Mesenchymal stem cell (in vitro differentiated cells and primary cell): ENCODE results near the gene GNAO1.

Source experiments
- DNase-seq: peaks from one replicate; pipeline ENCODE4 v3.0.0-alpha.2; 2013
- H2AFZ ChIP-seq: one replicate; pipeline ENCODE4 v1.6.1; 2013; ENCODE audit warnings: low read depth, mild to moderate bottlenecking, control low read depth, inconsistent platforms, low read length, moderate library complexity
- H2AK5ac ChIP-seq: 2 replicates; pipeline ENCODE4 v1.6.1; 2013; ENCODE audit warnings: low read length, moderate library complexity, mild to moderate bottlenecking, inconsistent platforms; ENCODE audit not compliant: severe bottlenecking
- H2BK120ac ChIP-seq: one replicate; pipeline ENCODE4 v1.6.1; 2013; ENCODE audit warnings: low read depth, mild to moderate bottlenecking, inconsistent platforms, low read length, moderate library complexity
- H2BK12ac ChIP-seq, 2 experiments: one replicate each; pipeline ENCODE4 v1.6.1; 2013; ENCODE audit warnings: inconsistent platforms in 2 of 2, low read length in 2 of 2, mild to moderate bottlenecking in 2 of 2, moderate library complexity in 2 of 2, control low read depth in 1 of 2
- H2BK15ac ChIP-seq: one replicate; pipeline ENCODE4 v1.6.1; 2013; ENCODE audit warnings: mild to moderate bottlenecking, low read depth, inconsistent platforms; ENCODE audit not compliant: poor library complexity, severe bottlenecking
- H2BK5ac ChIP-seq: 2 replicates; pipeline ENCODE4 v1.6.1; 2013; ENCODE audit warnings: low read depth, mild to moderate bottlenecking, low read length, control low read depth, inconsistent platforms; ENCODE audit not compliant: poor library complexity, severe bottlenecking
- H3K14ac ChIP-seq, 2 experiments: one replicate each; pipeline ENCODE4 v1.6.1; 2013; ENCODE audit warnings: inconsistent platforms in 2 of 2, low read length in 2 of 2, control low read depth in 1 of 2, mild to moderate bottlenecking in 1 of 2, moderate library complexity in 1 of 2
- H3K18ac ChIP-seq, 2 experiments: one replicate each; pipeline ENCODE4 v1.6.1; 2013; ENCODE audit warnings: inconsistent platforms in 2 of 2, low read length in 2 of 2, control low read depth in 1 of 2, low read depth in 1 of 2, mild to moderate bottlenecking in 1 of 2
- H3K23ac ChIP-seq, 2 experiments: one replicate each; pipeline ENCODE4 v1.6.1; 2013; ENCODE audit warnings: inconsistent platforms in 2 of 2, low read length in 2 of 2, mild to moderate bottlenecking in 2 of 2, moderate library complexity in 2 of 2, control low read depth in 1 of 2
- H3K27ac ChIP-seq: 2 replicates; pipeline ENCODE4 v1.5.1; 2013; ENCODE audit warnings: mild to moderate bottlenecking, moderate library complexity, low read length, control low read depth, inconsistent platforms; ENCODE audit not compliant: poor library complexity, severe bottlenecking
- H3K27me3 ChIP-seq, 2 experiments: 2 replicates each; pipeline versions ENCODE4 v1.6.1 to v1.7.0; 2013; ENCODE audit warnings: low read length in 2 of 2, mild to moderate bottlenecking in 2 of 2, moderate library complexity in 2 of 2, control low read depth in 1 of 2, inconsistent platforms in 1 of 2; ENCODE audit not compliant: control insufficient read depth in 1 of 2, insufficient read depth in 1 of 2
- H3K36me3 ChIP-seq, 2 experiments: 2 replicates each; pipeline versions ENCODE4 v1.6.1 to v1.7.0; 2013; ENCODE audit warnings: low read length in 2 of 2, control low read depth in 1 of 2, inconsistent platforms in 1 of 2, low read depth in 1 of 2, mild to moderate bottlenecking in 1 of 2; ENCODE audit not compliant: insufficient read depth in 2 of 2, control insufficient read depth in 1 of 2
- H3K4ac ChIP-seq, 2 experiments: one replicate each; pipeline ENCODE4 v1.6.1; 2013; ENCODE audit warnings: inconsistent platforms in 2 of 2, low read length in 2 of 2, mild to moderate bottlenecking in 2 of 2, moderate library complexity in 2 of 2, control low read depth in 1 of 2, low read depth in 1 of 2
- H3K4me1 ChIP-seq: 2 replicates; pipeline ENCODE4 v1.6.1; 2013; ENCODE audit warnings: low read depth, low read length, control low read depth; ENCODE audit not compliant: control insufficient read depth, insufficient read depth
- H3K4me2 ChIP-seq: 2 replicates; pipeline ENCODE4 v1.6.1; 2013; ENCODE audit warnings: low read length, mild to moderate bottlenecking, inconsistent platforms; ENCODE audit not compliant: poor library complexity, severe bottlenecking
- H3K4me3 ChIP-seq, 2 experiments: 2 replicates each; pipeline versions ENCODE4 v1.5.1 to v1.7.0; 2013; ENCODE audit warnings: low read length in 2 of 2, mild to moderate bottlenecking in 2 of 2, control low read depth in 1 of 2, low read depth in 1 of 2; ENCODE audit not compliant: insufficient read depth in 1 of 2
- H3K79me1 ChIP-seq: replicated peaks from 2 replicates; pipeline ENCODE4 v1.6.1; 2013; ENCODE audit warnings: mild to moderate bottlenecking, control low read depth, low read length, inconsistent platforms; ENCODE audit not compliant: poor library complexity, severe bottlenecking
- H3K9ac ChIP-seq: 2 replicates; pipeline ENCODE4 v1.7.0; 2013; ENCODE audit warnings: mild to moderate bottlenecking, low read length, moderate library complexity
- H3K9me3 ChIP-seq: 2 replicates; pipeline ENCODE4 v1.7.0; 2013; ENCODE audit warnings: mild to moderate bottlenecking, low read length; ENCODE audit not compliant: control insufficient read depth
- H4K8ac ChIP-seq: one replicate; pipeline ENCODE4 v1.6.1; 2013; ENCODE audit warnings: inconsistent platforms, mild to moderate bottlenecking, low read length, moderate library complexity
- H4K91ac ChIP-seq: one replicate; pipeline ENCODE4 v1.6.1; 2013; ENCODE audit warnings: mild to moderate bottlenecking, low read length, inconsistent platforms
- WGBS: methylation state at CpG from one replicate; pipeline ENCODE4 v1.1.7; 2013; ENCODE audit warnings: mixed read lengths; 5-methylcytosine and 5-hydroxymethylcytosine counted together

The GNAO1 gene

GRCh38 chr16:56330476-56330875, 139.2 kb downstream of the GNAO1 start:
- H3K18ac ChIP-seq: no peak overlapping the region
- no peak overlapping the region for H3K4ac ChIP-seq
- H3K4me3 ChIP-seq: no peak overlapping the region
- no peak overlapping the region for H2AK5ac ChIP-seq
- H3K4me1 ChIP-seq: peaks cover 15% of the 10 kb centered on the region
- no peak overlapping the region for H2BK15ac ChIP-seq
- no peak overlapping the region for H3K27ac ChIP-seq
- no peak overlapping the region for H3K14ac ChIP-seq
- H3K4me2 ChIP-seq: no peak overlapping the region
- no peaks in the 10 kb centered on the region for H3K9me3 ChIP-seq
- no peak overlapping the region for H4K8ac ChIP-seq
- H3K9ac ChIP-seq: no peak overlapping the region
- no peaks in the 10 kb centered on the region for H3K36me3 ChIP-seq
- H2BK120ac ChIP-seq: no peak overlapping the region
- H2BK5ac ChIP-seq: no peak overlapping the region
- no peak overlapping the region for H2BK12ac ChIP-seq
- WGBS: 93% methylated on average over 4 of the region's 4 CpGs
- no peak overlapping the region for H2AFZ ChIP-seq
- H3K79me1 ChIP-seq: no peaks in the 10 kb centered on the region
- H3K27me3 ChIP-seq: no peaks in the 10 kb centered on the region
- H4K91ac ChIP-seq: no peak overlapping the region
- H3K23ac ChIP-seq: no peak overlapping the region
- DNase-seq: no peak

DNA sequence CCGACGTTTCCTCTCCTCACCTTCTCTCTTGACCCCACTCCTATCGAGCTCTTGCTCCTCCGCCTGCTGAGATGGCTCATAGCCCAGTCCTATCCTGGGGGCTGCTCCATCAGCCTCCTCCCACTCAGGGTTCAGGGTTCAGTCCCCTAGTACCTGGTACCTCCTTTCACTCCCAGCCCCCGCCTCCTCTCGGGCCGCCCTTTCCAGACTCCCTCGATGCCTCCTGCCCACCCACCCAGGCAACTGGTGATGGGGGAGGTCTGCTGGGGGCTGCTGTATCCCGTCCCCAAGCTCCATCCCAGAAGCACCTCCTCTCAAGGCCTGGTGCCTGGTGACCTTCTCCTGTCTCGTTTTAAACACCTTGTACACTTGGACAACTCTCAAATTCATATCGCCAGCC, 140.1 kb downstream of the GNAO1 start:
- Histone ChIP-seq H3K9ac (no peak overlapping the region), H2AFZ (no peak overlapping the region), H4K91ac (no peak overlapping the region), H3K79me1 (no peaks in the 10 kb centered on the region), H3K4me2 (no peak overlapping the region), H3K4ac (no peak overlapping the region), H4K8ac (no peak overlapping the region), H3K4me1 (peaks cover 16% of the 10 kb centered on the region), H3K23ac (no peak overlapping the region), H3K27me3 (no peaks in the 10 kb centered on the region), H3K36me3 (no peaks in the 10 kb centered on the region), H3K18ac (no peak overlapping the region), H3K14ac (no peak overlapping the region), H3K9me3 (no peaks in the 10 kb centered on the region), H3K27ac (no peak overlapping the region), H2AK5ac (no peak overlapping the region), H2BK15ac (no peak overlapping the region), H2BK5ac (no peak overlapping the region), H2BK12ac (no peak overlapping the region), H2BK120ac (no peak overlapping the region), H3K4me3 (no peak overlapping the region)
- 87% methylated on average over 11 of the region's 11 CpGs for WGBS
- no peak for DNase-seq

DNA sequence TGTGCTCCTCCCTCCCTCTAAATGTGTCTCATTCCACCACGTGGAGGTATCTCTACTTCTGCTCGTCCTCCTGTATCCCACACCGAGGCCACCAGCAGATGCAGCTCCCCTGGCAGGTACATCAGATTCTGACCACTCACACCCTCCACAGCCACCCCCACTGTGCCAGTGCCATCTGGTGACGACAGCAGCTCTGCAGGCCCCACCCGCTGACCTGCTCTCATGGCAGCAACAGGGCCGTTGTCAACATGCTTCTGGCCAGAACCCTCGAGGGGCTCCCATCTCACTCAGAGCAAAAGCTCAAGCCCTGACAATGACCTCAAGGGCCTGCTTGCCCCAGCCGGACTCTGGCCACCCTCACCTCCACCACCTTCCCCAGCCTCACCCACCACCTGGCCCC, 140.6 kb downstream of the GNAO1 start:
- no peak overlapping the region for H2BK15ac ChIP-seq
- H3K4ac ChIP-seq: no peak overlapping the region
- no peak overlapping the region for H4K8ac ChIP-seq
- no peak overlapping the region for H2AK5ac ChIP-seq
- H3K9me3 ChIP-seq: no peaks in the 10 kb centered on the region
- H3K27ac ChIP-seq: no peak overlapping the region
- no peak overlapping the region for H2BK120ac ChIP-seq
- no peak overlapping the region for H3K4me3 ChIP-seq
- peaks cover 16% of the 10 kb centered on the region for H3K4me1 ChIP-seq
- 83% methylated on average over 8 of the region's 8 CpGs for WGBS
- H3K79me1 ChIP-seq: no peaks in the 10 kb centered on the region
- no peak overlapping the region for H2AFZ ChIP-seq
- H4K91ac ChIP-seq: no peak overlapping the region
- H3K36me3 ChIP-seq: no peaks in the 10 kb centered on the region
- no peak overlapping the region for H3K14ac ChIP-seq
- no peak overlapping the region for H2BK12ac ChIP-seq
- no peak overlapping the region for H3K18ac ChIP-seq
- no peak overlapping the region for H3K23ac ChIP-seq
- H3K4me2 ChIP-seq: no peak overlapping the region
- no peaks in the 10 kb centered on the region for H3K27me3 ChIP-seq
- no peak overlapping the region for H2BK5ac ChIP-seq
- no peak for DNase-seq
- no peak overlapping the region for H3K9ac ChIP-seq

GRCh38 chr16:56332464-56333079, 141.3 kb downstream of the GNAO1 start:
- 43% methylated on average over 10 of the region's 16 CpGs for WGBS

More at GRCh38 chr16:56332464-56333079, 141.3 kb downstream of the GNAO1 start:
- H2AK5ac ChIP-seq: no peak overlapping the region
- H3K4ac ChIP-seq: no peak overlapping the region
- H3K79me1 ChIP-seq: no peaks in the 10 kb centered on the region
- H2BK15ac ChIP-seq: peak overlapping the region; percentile 26
- no peaks in the 10 kb centered on the region for H3K9me3 ChIP-seq
- H3K4me1 ChIP-seq: peaks cover 16% of the 10 kb centered on the region
- peak; percentile 74 for DNase-seq
- H3K27ac ChIP-seq: no peak overlapping the region
- no peak overlapping the region for H4K91ac ChIP-seq
- no peak overlapping the region for H3K23ac ChIP-seq
- peak overlapping the region in 1 of 2 experiments; percentile 46 for H3K18ac ChIP-seq
- peak overlapping the region; percentile 49 for H3K9ac ChIP-seq
- no peak overlapping the region for H2BK12ac ChIP-seq
- no peak overlapping the region for H4K8ac ChIP-seq
- H3K4me3 ChIP-seq: no peak overlapping the region
- H2BK5ac ChIP-seq: no peak overlapping the region
- H2BK120ac ChIP-seq: no peak overlapping the region
- H3K36me3 ChIP-seq: no peaks in the 10 kb centered on the region
- H3K14ac ChIP-seq: no peak overlapping the region
- H2AFZ ChIP-seq: peak overlapping the region; percentile 66
- no peaks in the 10 kb centered on the region for H3K27me3 ChIP-seq
- H3K4me2 ChIP-seq: no peak overlapping the region
